8988T (cell line): ENCODE data around the gene PLCB2.

Experiments used
- DNase-seq: peaks from one replicate; pipeline ENCODE4 v3.0.0; 2011

The PLCB2 gene

DNA sequence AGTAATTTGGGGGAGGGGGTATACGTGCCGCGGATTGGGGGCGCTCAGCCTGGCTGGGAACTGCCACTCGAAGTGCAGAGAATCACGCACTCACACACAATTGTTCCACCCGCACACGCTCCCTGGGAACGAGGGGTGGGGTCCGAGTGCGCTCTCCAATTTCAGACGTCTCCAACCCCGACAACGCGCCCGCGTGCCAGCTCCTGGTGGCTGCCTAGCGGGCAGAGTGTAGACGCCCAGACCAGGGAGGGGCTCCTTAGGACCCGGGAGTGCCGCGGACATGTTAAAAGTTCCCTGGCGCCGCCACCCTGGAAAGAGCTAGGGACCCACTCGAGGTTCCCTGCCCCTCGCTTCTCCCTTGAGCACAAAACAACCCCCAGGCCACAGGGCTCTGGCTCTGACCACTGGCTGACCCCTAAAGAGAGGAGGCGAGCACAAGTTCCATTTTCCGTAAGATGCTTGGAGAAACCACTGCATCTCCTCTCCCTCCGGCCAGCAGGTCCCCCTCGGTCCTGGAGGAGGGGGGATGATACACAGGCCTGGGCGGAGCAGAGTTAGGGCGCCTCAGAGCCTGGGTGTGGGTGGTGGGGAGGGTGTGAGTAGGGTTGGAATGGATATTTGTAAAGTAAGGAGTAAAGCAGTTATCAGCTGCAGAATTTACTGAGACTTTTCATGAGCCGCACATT, 24.0 kb downstream of the PLCB2 start:
- DNase-seq, result no peak

DNA sequence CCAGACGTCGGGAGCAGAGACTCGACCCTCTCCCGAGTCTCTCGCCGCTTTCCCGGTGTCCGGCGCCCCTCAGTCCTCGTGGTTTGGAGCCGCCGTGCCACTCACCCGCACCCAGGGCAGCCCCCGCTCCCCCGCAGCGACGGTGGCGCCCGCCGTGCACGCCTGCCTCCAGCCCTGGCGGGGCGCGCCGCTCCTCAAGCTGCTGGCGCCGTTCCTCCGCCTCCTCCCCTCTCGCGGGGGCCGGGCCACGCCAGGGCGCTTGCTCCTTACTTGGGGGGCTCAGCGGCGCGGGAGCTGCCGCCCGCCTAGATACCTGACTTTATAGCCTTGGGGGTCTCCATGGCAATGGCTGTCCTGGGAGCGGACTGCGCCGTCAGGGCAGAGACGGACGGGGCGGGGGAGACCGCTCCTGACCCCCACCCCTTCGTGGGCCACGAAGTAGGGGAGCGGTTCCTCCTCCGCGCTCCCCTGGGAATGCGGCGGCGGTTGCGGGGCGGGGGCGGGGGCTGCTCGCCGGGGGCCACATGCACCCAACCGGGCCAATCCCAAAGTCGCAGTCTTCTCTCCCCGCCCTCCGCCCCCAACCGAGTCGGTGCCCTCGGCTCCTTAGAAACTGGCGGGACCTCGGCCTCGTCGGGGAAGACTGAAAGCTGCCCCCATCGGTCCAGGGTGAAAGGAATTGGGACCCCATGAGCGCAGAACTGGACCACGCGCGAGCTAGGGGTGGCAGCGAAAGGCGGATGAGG, 24.7 kb downstream of the PLCB2 start, which contains the start of gene ANKRD63:
Gene ANKRD63, minus strand, starts transcription at position 196 of the 746 bp plus-strand sequence. CDS start 478 bp downstream, outside the sequence.
- peak; percentile 86 for DNase-seq

DNA sequence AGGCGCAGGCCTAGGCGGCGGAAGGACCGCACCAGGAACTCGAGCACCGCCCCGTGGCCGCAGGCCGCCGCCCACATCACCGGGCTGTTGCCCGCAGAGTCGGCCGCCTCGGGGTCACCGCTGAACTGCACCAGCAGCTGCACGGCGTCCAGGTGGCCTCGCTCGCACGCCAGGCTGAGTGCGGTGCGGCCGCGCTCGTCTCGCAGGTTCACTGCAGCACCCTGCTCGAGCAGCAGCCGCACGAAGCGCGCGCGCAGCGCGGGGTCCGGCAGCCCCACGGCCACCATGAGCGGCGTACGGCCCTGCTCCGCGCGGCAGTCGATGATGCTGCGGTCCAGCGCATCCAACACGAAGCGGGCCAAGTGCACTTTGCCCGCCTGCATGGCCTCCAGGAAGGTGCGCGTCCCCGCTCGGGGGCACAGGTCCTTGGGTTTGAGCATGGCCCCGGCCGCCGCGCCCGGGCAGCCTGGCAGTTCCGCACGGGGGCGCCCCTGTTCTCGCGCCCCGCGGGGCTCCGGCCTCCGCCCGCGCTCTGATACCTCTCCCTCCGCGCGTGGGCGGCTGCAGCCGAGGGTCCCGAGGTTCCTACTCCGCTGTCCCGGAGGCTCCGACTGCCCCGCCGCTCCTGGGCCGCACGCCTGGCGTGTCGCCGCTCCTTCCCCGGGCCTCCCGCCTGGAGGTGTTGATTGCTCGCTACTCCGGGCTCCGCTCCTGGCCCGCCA, 25.4 kb downstream of the PLCB2 start:
- peak; percentile 96 for DNase-seq

DNA sequence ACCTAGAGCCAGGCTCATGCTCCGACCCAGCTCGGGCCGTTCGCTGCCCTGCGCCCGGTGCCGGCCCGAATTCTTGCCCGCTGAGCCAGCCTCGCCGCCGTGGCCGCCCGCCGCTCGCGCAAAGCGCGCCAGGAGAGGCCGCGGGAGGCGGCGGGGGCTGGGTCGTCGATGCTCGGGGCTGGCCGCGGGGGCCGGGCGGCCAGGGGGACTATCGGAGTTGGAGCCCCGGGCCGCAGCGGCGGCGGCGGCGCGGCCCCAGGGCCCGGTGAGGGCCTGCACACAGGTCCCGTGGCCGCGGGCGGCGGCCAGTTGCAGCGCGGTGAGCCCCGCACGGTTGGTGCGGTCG, 26.0 kb downstream of the PLCB2 start:
- no peak for DNase-seq

DNA sequence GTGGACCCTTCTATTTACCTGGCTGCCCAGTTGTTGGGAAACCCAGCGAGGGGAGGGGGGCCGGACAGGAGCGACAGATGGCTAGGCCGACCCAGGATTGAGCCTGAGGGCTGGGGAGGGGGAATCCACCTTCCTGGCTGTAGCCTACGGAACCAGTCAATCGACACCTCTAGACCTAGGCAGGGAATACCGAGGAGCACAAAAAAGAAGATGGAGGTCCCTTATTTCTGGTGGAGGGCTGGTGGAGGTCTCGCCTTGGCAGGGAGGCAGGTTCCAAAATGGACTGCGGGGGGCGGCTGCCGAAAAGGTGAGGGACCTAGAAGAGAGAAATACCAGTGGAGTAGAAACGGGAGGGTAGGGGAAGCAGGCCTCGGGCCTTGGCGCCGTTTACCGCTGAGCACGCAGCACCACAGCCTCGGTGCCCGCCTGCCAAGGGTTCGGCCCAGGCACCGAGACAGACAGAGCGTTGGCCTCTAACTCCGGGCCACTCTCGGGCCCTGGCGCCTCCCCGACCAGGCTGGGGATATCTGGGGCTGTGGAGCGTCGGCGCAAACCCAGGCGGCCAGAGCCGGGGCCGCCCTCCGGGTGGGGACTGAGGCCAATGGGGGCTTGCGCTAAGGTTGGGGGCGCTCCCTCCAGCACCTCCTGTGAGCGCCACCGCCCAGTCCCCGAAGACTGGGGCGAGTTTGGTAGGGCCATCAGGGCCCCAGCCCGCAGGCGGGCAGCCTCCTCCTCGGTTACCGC, 26.5 kb downstream of the PLCB2 start:
- DNase-seq, result no peak

DNA sequence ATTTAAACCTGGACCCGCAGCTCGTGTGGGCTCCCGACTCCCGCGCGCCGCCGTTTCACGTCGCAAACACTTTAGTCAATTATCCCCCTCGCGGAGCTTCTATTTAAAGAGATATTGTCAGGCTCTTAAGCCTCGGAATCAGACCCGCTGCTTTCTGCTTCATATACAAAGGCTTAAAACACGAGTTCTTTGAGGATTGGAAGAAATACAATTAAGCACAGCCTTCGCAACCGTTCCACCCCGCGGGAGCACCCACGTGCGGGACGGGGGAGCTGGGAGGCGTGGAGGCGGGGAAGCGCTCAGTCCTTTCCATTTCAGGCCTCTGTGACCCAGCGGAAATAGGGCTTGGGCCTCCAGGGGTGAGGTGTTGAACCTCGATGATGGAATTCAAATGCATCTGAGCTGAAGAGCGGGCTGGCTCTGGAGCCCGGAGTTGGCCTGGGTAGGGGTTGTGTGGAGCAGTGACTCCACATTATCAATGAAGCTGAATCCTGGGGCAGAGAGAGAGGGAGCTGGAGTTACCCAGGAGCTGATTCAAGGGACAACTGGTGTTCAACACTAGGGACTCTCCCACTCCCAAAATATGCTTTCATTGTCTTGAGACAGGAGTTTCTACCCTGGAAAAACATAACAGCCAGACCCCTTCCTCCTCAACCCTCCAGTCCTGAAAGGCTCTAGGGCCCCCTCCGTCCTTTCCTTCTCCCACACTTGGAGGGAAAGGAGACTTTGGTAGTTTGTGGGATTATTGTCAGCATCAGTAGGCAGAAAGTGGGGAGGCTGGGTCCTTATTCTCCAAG, 27.3 kb downstream of the PLCB2 start:
- DNase-seq, result no peak

DNA sequence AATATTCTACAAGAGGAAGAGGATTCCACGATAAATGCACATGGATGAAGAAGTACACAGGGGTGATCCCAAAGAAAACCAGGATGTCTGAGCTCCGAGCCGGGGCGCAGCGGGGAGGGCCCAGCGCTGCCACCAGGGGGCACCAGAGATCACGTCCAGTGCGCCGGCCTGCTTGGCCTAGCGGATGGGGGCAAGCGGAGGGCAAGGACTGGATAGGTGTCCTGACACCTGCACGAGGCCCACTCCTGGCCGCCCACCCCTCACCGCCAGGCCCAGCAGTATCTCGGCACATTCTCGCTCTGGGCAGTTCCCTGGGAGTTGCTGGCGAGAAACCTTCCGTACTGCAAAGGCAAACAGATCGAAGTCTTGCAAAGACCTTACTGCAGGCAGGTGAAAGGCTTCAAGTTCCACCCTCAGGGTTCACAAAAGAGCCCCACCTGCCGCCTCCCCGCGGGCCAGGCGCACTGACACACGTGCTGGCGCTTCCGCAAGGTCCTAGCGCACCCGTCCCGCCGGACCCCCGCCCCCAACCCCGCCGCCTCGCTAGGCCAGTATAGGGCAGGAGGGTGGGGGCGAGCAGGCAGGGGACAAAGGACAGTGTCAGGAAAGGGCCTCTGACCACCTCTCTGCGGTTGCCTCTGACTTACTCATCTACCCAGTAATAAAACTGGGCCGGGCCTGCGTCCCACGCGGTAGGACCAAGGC, 28.1 kb downstream of the PLCB2 start:
- peak; percentile 83 for DNase-seq

DNA sequence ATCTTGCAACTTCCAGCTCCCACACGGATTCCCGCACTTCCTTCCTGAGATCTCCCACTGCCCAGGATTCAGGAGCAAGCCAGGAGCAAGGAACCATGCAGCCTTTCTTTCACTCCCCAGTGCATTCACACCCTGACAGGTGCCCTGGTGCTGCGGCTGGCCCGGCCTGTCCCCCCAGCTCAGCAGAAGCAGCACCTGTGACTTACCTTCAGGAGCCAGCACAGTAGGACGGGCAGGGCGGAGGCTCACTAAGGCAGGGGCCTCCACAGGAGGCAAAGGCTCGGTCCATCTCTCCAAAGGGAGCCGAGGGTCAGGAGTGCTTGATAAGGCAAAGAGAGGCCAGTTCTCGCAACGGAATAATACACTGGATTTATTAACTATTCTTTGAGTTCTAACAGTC, 29.7 kb downstream of the PLCB2 start:
- no peak for DNase-seq

DNA sequence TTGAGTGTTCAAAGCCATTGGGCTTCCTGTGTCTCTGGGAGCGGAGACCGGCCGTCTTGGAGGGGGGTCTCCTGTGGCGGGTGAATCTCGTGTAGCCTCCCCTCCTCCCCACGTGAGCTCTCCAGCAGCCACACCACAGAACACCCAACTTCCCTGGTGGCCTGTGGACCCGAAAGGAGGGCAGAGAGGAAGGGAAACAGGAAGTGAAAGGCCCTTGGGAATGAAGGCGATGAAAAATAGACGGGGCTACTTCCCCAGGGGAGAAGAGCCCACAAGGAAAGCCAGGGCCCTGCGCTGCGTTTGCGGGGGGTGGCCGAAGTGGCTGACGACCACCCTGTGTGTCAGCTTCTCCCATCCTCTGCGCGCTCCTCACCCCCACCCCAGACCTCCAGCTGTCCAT, 30.3 kb downstream of the PLCB2 start:
- no peak for DNase-seq

DNA sequence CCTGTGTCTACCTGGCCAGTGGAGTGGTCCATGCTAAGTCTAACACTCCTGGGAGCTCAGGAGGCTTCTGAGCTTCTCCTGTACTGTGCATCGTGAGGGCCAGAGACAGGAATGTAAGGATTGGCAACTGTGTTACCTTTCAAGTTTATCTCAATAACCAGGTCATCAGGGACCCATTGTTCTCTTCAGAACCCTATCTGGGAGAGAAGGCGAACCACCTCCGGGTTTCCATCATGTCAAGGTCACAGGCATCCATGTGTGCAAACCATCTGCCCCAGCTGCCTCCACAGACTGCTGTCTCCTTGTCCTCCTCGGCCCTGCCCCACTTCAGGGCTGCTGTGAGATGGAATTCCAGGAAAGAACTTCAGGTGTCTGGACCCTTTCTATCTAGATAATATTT, 30.8 kb downstream of the PLCB2 start:
- DNase-seq, result no peak

DNA sequence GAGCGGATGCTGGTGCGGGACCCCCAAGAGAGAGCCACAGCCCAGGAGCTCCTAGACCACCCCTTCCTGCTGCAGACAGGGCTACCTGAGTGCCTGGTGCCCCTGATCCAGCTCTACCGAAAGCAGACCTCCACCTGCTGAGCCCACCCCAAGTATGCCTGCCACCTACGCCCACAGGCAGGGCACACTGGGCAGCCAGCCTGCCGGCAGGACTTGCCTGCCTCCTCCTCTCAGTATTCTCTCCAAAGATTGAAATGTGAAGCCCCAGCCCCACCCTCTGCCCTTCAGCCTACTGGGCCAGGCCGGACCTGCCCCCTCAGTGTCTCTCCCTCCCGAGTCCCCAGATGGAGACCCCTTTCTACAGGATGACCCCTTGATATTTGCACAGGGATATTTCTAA, 31.8 kb downstream of the PLCB2 start:
- no peak for DNase-seq

DNA sequence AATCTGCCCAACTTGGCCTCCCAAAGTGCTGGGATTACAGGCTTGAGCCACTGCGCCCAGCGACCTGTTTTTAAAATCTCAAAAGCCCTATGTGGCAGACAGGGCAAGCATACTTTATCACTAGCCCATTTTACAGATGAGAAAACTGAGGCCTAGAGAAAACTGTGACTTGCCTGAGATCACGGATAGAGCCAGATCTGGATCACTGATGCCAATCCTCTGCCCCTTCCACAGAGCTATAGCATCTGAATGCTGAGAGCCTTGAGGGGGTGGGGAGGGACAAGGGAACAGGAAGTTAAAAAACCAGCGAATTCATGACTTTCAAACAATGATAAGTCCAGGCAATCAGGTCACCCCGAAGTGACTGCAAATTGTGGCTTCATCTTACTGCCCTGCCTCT, 32.2 kb downstream of the PLCB2 start:
- DNase-seq, result no peak

DNA sequence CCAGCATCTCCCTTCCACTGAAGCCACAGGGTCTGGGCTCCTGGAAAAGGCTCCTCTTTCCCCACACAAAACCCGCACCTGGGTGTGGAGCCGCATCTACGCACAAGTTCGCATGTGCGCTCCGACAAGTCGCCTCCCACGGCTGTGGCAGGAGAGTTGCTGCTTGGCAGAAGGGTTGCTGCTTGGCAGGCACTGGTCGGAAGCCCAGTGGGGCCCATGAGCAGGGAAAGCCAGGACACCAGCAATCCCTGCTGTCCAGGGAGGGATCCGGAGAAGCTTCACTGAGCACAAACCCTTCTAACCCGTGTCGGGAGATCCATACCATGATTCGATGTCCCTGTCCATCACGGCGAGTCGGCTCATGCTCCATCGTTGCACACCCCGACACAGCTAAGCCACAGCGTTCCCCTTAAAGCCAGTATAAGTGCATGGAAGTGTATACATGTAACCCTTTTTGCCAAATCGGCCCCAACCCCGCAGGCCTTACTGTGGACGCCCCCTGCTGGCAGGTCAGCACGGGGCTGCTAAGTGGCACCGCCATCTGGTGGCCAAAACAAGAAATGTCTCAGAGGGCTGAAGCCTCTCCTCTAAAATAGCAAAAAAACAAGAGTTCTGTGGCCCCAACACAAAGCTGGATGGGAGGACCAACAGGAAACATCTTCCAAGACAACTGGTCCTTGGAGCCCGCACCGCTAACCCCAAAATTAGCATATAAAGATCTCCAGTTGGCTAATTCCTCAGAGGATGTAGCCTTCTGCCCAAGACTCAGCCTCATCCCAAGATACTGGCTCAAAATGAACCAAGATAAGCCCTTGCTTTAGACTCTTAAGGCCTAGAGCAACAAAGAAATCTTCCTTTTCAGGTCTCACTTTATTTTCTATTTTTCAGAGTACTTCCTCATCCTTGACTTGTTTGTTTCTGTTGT, 33.1 kb downstream of the PLCB2 start:
- DNase-seq, result no peak

DNA sequence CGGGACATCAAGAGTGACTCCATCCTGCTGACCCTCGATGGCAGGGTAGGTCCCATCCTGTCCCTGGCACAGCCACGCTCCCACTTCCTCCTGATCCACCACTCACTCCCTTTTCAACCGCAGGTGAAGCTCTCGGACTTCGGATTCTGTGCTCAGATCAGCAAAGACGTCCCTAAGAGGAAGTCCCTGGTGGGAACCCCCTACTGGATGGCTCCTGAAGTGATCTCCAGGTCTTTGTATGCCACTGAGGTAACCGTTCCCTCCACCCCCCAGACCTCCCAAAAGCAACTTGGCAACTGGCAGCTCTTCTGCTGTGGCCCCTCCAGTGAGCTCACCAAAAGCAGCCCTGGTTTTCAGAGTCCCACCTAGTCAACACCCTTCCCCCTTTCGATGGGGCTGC, 34.3 kb downstream of the PLCB2 start:
- no peak for DNase-seq

DNA sequence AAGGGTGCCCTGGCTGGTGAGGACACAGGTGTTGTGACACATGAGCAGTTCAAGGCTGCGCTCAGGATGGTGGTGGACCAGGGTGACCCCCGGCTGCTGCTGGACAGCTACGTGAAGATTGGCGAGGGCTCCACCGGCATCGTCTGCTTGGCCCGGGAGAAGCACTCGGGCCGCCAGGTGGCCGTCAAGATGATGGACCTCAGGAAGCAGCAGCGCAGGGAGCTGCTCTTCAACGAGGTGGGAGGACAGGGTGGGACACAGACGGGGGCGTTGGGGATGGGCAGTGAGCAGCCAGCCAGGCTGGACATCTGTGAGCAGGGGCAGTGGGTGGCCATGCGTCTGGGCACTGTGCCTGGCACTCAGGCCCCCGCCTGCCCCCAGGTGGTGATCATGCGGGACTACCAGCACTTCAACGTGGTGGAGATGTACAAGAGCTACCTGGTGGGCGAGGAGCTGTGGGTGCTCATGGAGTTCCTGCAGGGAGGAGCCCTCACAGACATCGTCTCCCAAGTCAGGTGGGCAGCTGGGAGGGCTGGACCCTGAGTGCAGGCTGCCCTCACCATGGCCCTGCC, 35.2 kb downstream of the PLCB2 start:
- no peak for DNase-seq

DNA sequence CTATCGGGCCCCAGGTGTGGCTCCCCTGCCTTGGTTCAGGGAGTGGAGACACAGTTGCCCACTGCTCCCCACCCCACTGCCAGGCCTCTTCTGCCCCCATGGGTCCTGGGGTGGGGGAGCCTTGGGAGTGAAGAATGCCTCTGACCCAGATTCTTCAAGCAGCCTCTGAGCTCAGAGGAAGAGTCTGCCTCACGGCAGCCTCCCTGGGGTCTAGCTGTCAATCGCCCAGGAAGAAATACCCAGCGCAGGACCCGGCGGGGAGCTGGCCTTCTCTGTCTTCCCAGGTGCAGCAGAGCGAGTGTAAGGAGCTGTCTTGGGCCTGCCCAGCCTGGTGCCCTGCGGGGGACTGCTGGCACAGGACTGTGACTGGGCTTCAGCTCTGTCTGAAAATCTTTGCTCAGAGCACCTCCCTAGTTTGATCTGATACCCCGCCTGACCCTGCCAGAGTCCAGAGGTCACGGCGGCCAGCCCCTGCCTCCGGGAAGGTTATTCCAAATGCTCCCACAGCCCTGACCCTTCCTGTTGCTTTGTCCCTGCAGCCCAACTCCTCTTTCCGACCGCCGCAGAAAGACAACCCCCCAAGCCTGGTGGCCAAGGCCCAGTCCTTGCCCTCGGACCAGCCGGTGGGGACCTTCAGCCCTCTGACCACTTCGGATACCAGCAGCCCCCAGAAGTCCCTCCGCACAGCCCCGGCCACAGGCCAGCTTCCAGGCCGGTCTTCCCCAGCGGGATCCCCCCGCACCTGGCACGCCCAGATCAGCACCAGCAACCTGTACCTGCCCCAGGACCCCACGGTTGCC, 35.9 kb downstream of the PLCB2 start:
- DNase-seq, result no peak

DNA sequence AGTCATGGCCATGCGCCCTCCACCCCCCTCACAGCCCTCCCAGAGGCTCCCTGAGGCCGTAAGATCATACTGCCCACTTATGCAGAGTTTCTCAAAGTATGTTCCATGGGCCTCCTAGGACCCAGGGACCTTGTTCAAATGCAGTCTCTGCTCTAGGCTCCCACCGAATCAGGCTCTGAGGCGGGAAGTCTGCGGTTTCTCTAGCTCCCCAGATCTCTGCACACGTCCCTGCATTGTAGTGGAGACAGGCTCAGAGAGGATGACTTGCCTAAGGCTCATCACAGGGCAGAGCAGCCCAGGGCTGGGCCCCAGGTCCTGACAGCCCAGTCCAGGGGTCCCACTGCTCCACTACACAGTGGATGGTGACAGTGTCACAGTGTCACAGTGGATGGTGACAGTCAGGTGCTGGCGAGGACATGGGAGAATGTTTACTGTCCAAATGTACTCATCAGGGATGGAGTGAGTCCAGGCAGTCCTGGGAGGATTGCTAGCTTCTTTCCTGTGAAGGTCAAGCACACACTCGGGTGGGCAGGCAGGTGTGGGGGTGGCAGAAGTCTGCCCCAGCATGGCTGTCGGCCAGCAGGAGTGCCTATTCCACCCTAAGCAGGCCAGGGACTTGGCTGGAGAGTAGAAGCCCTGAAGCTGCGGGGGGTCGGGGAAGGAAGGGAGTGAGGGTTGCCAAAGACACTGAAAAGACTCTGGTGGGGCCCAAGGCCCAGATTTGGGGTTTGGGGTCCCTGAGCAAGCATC, 37.3 kb downstream of the PLCB2 start:
- DNase-seq, result no peak

DNA sequence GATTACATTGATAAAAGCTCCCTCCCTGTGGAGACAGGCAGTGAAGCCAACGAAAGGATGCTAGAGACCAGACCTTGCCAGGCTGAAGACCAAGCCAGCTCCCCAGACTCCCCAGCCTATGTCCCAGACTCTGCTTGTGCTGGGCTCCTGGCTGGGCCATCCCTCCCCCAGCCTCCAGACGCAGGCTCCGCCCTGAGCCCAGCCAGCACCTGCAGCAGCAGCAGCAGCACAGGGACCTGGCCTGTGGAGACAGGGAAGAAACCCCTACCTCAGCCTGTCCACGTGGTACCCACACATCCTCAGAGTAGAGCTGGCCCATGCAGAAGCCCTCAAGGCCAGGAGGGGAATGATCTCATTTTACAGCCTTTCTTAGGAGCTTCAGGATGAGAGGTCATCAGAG, 38.1 kb downstream of the PLCB2 start:
- no peak for DNase-seq

DNA sequence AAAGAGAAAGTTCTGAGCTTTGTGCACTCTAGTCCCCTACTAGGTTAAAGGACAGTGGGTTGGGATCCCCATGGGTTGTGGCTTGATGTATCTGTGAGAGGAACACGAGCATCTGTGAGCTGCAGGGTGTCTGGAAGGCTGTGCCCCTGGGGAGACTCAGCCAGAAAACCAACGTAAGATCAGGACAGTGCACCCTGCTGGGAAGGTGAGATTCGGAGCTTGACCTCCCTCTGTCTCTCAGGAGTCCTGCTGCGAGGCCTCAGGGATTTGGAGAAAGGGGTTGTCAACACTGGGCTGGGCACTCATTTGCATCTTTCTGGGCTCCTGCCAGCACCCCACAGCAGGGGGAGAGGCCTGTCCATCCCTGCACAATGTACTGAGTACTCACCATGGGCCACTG, 40.1 kb downstream of the PLCB2 start:
- no peak for DNase-seq
